HG02642 (cell line): Measurements from ENCODE around the gene ANO10.
"Not testable (repeated sequence)": the region's sequence is repeated elsewhere in the genome, so short reads cannot be mapped to it uniquely, and the experiment has no call there.

Experiments used
- ATAC-seq: cut with Tn5 transposase; IDR thresholded peaks from one replicate; pipeline ENCODE4 v1.9.1; 2021; ENCODE audit warnings: mild to moderate bottlenecking; ENCODE audit not compliant: unreplicated experiment, poor library complexity

ANO10 gene

GRCh38 chr3:43523454-43524053, 98.3 kb downstream of the ANO10 start:
- ATAC-seq: peak; percentile 95

GRCh38 chr3:43522727-43523362, 99.0 kb downstream of the ANO10 start:
- no peak for ATAC-seq

GRCh38 chr3:43521941-43522340, 99.9 kb downstream of the ANO10 start:
- ATAC-seq: no peak

- ATAC-seq: not testable (repeated sequence)
Measured at GRCh38 chr3:43518515-43518914, 103.3 kb downstream of the ANO10 start.

- no peak for ATAC-seq
Measured at GRCh38 chr3:43515970-43516635, 105.7 kb downstream of the ANO10 start.

- ATAC-seq: no peak
Measured at GRCh38 chr3:43515208-43515917, 106.4 kb downstream of the ANO10 start.

GRCh38 chr3:43512754-43513404, 108.9 kb downstream of the ANO10 start:
- no peak for ATAC-seq

GRCh38 chr3:43506644-43507043, 115.2 kb downstream of the ANO10 start:
- no peak for ATAC-seq

GRCh38 chr3:43505351-43505750, 116.5 kb downstream of the ANO10 start:
- no peak for ATAC-seq

- ATAC-seq: no peak
Measured at GRCh38 chr3:43503067-43503728, 118.6 kb downstream of the ANO10 start.

GRCh38 chr3:43499256-43499655, 122.6 kb downstream of the ANO10 start:
- no peak for ATAC-seq

GRCh38 chr3:43497905-43498365, 123.9 kb downstream of the ANO10 start:
- ATAC-seq: no peak

- ATAC-seq: no peak
Measured at GRCh38 chr3:43497422-43497821, 124.4 kb downstream of the ANO10 start.

DNA sequence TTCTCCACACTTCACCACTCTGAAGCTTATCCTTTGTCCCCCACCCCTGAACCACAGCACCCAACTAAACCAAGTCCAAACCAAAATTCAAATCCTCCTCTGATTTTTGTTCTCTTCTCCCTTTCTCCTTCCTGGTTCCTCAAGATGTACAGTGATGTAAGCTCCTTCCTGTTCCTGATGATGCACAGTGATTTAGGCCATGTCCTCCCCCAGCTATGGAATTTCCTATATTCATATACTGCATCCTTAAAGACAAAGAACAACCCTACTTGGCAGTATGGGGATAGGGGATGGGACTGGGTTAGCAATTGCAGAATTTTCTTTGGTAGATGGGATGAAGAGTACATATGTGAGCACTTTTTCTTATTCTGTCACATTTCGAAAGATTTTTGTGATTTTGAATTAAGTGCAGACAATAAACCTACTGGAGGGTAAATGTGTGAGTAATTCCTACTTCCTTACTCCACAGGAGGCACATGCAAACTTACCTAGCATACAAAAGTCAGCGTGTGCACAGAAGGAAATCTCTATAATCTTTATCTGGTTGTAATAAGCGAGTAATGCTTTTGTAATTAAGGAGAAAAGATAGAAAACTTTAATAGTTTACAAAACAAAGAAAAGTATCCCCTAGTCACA, 125.0 kb downstream of the ANO10 start:
- ATAC-seq: no peak

- ATAC-seq: not testable (repeated sequence)
Measured at GRCh38 chr3:43492932-43493331, 128.9 kb downstream of the ANO10 start.

- ATAC-seq: not testable (repeated sequence)
Measured at GRCh38 chr3:43491807-43492206, 130.0 kb downstream of the ANO10 start.

DNA sequence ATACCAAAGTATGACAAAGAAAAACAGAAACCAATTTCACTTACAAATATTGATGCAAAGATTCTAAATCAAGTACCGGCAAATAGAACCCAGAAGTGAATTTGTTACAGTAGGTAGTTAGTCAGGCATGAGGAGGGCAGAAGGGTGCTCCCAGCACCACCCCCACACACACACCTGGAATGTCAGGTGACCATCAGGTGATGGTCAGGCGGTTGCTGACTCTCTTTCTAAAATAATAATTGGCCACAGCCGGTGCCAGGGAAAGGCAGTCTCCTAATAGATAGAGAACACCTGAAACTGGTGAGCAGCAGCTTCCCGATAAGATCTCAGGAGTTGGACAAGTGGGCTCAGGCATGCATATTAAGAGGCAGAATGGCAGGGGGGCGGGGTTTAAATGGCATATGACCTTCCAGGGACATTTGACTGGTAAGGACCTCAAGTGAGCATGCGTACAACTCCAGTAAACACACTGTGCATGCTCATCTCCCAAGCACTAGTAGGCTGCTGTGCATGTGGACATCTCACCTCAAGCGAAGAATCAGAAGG, 131.1 kb downstream of the ANO10 start:
- ATAC-seq: no peak

GRCh38 chr3:43489930-43490329, 131.9 kb downstream of the ANO10 start:
- no peak for ATAC-seq

- ATAC-seq: no peak
Measured at GRCh38 chr3:43485931-43486330, 135.9 kb downstream of the ANO10 start.
